GM12874 (cell line): ENCODE results near the gene CTU1.

Experiments used
- CTCF ChIP-seq: IDR thresholded peaks from 2 replicates; pipeline ENCODE4 v1.5.1; 2011; ENCODE audit warnings: low read depth, mild to moderate bottlenecking, control low read depth, low read length, moderate library complexity; ENCODE audit not compliant: insufficient read depth

The CTU1 gene

DNA sequence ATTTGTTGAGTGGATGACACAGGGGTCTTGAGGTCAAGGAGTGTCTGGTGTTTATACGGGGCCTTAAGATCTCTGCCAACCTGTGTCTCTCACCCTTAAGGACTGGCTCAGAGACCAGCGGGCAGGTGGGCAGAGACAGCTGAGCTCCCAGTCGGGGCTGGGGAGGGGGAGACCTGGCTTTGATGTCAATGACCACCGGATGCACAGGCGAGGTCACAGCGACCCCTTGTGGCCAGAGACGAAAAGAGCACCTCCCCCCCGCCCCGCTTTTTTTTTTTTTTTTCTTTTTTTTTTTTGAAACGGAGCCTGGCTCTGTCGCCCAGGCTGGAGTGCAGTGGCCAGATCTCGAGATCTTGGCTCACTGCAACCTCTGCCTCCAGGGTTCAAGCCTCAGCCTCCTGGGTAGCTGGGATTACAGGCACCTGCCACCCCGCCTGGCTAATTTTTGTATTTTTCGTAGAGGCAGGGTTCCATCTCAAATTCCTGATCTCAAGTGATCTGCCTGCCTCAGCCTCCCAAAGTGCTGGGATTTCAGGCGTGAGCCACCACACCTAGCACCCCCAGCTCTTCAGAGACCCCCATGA, 13.4 kb downstream of the CTU1 start:
- peak; percentile 76 for TF ChIP-seq CTCF

DNA sequence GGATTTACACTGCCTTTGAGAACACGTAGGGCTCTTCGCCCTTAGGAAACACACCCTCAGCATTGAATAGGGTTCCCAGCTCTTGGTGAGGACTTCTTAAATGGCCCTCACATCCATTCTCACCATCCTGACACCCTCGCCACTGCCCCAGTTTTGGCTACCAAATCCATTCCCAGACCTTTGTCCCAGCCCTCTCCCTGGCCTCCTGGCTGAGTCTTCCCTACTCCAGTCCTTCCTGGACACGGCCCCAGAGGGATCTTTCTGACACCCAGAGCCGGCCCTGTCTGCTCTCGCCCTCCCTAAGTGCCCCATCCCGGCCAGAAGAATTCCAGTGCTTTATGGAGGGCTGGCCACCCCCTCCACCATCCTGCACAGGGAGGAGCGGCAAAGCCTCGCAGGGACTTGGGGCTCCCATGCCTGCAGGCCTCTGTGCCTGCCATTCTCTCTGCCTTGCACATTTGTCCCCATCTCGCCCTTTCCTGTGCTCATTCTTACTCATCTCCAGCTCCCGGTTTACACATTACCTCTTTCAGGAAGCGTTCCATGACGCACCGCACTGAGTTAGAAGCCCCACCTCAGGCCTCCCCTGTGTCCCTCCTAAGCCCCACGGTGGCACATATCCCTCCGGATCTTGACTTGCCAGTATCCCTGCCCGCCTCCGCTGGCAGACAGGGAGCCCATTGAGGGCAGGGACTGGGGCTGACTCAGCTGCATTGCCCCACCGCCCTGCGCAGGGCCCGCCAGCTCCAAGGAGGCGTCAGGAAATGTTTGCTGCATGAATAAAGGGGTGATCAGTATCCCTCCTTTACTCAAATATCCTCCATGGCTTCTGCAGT, 14.5 kb downstream of the CTU1 start:
- TF ChIP-seq CTCF: no peak

DNA sequence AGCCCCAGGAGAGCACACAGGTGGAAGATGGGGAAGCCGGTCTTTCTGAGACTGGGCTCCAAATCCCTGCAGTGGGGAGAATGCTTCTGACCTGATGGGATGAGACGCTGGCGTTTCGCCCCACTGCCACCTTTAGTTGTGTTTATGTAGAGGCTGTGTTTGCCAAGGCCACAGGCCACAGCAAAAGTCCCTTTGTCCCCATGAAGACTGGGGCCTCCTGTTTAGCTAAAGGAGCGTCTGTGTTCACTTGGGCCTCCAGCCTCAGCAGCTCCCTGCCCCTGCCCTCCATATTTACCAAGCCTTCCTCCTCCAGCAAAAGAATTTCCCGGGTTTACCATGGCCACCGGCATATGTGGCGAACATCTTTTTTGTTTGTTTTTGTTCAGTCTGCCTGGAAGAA, 15.1 kb downstream of the CTU1 start:
- TF ChIP-seq CTCF: no peak

GRCh38 chr19:51091895-51092873, 16.0 kb downstream of the CTU1 start:
- no peak for TF ChIP-seq CTCF

- TF ChIP-seq CTCF: no peak
These were observed 17.1 kb downstream of the CTU1 start for GRCh38 chr19:51091126-51091525.

GRCh38 chr19:51090471-51090870, 17.7 kb downstream of the CTU1 start:
- TF ChIP-seq CTCF: no peak

GRCh38 chr19:51089786-51090185, 18.4 kb downstream of the CTU1 start:
- no peak for TF ChIP-seq CTCF
